Heart left ventricle (tissue), 13 donors: ENCODE measurements around the gene RALGPS1.

Experiments used
- CTCF ChIP-seq, 12 donors: fragments of 200-600 bp; sonication (generic) in 4 of 12; IDR thresholded peaks; one replicate each; pipeline versions ENCODE4 v1.5.0 to v1.8.0; 2018 to 2022; ENCODE audit warnings: antibody characterized with exemption in 12 of 12, mild to moderate bottlenecking in 5 of 12
- POLR2A ChIP-seq, 2 donors: fragments of 450-650 bp; IDR thresholded peaks; one replicate each; pipeline ENCODE4 v1.6.1; 2017; ENCODE audit warnings: antibody characterized with exemption in 2 of 2, mild to moderate bottlenecking in 2 of 2, moderate library complexity in 2 of 2
- donor health status: ischemic (EF 13 %, LVEDD 7.1; RV severe dilation, severe dysfunction).
- donor health status: DM: no; HTN: yes; CAD: no.
- donor health status: DM: no; HTN: no; CAD: no.
- donor health status: ischemic (EF 25% LVEDD 6.9; RV normal size, moderate dysfunction).
- donor health status: ischemic (EF 25% LVEDD 5.7; RV mildly dilated, moderate dysfunction).
- donor health status: ischemic (EF 35%, LVEDD 5.7; RV mildly dilated, moderate dysfunction).
- donor health status: nonischemic (EF 11% LVEDD 7.7; RV severe dilation, severe dysfunction).
- donor health status: DM: yes; HTN: yes; CAD: no.
- donor health status: PGD.
- donor health status: ischemic (EF 29% LVEDD 5.4; RV normal size, mild dysfunction).
- donor health status: nonischemic (EF 23%, LVEDD 6.1; RV moderate dilation, normal function).

- TF ChIP-seq POLR2A (IDR thresholded peaks at IDR 0.05) (no peak), CTCF (IDR thresholded peaks at IDR 0.05) (no peak)
Measured at GRCh38 chr9:127092041-127092608, 177.5 kb downstream of the RALGPS1 start.
